Erythroblast (primary cell): ENCODE measurements around the gene DNAH9.

Source experiments
- GATA1 ChIP-seq: IDR thresholded peaks from 2 replicates; pipeline ENCODE4 v1.6.1; 2011; ENCODE audit warnings: low read depth, mild to moderate bottlenecking, control low read depth, low read length, moderate library complexity
- POLR2A ChIP-seq: IDR thresholded peaks from 2 replicates; pipeline ENCODE4 v1.6.1; 2011; ENCODE audit warnings: mild to moderate bottlenecking, low read length

DNA sequence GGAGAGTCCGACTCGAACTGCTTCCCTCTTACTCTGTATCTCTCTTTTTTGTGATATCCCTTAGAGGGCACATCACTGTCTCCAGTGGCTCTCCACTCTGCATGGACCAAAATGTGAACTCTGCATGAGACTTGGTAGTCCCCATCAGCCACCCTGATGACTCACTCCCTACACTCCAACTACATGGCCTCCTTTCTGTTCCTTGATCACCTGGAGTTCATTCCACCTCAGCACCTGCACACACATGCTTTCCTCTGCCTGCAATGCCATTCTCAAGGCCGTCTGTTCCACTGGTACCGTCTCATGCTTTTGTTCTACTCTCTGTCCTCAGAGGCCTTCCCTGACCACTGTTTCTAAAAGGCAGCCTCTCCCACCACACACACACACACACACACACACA is 109.3 kb downstream of the DNAH9 start:
- no peak for TF ChIP-seq POLR2A
- TF ChIP-seq GATA1: no peak
